Measurements from ENCODE around the gene P2RY13. TPM values are rescaled to one million over a fixed set of nuclear protein-coding genes. Genes with fewer than 3 reads are reported as not detected.
A peak's percentile ranks its signal among the peaks of the same experiment; 100 is the strongest.

Gene P2RY13
- total RNA-seq, 1 donor, result not detected

DNA sequence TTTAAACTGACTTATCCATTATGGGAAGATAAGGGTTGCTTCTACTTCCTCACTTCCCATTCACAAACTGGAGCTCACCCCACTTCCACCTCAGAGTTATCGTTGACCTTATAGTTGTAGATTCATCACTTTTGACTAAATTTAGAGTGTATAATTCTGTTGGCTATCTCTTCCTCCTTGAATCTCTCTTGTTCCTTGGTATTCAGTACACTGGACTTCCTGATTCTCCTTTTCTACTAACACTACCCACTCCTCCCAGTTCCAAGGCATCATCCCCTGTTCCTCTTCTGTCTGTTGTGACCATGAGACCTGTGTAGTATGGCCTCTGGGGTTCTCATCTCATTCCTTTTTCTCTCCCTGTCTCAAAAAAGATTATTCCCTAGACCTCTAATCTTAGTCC is 6.8 kb downstream of the P2RY13 start:
- H3K9me3 ChIP-seq (ENCODE audit: low read depth, low read length), result no peaks in the 10 kb centered on the region
- H4K20me1 ChIP-seq (ENCODE audit: insufficient read depth, low read length), result no peaks in the 10 kb centered on the region
- H3K4me3 ChIP-seq (ENCODE audit: insufficient read depth, low read length), result no peak overlapping the region
- no peaks in the 10 kb centered on the region for H3K27me3 ChIP-seq (ENCODE audit: insufficient read depth, low read length)
- H3K4me1 ChIP-seq (ENCODE audit: insufficient read depth, low read length), result peaks cover 26% of the 10 kb centered on the region
- no peaks in the 10 kb centered on the region for H3K36me3 ChIP-seq (ENCODE audit: insufficient read depth, low read length)
- no peak overlapping the region for H2AFZ ChIP-seq (ENCODE audit: low read length)
- DNase-seq (ENCODE audit: insufficient read length, low spot score, missing footprints), result no peak
- no peak overlapping the region for H3K27ac ChIP-seq (ENCODE audit: low read depth, low read length)
- H3K79me2 ChIP-seq (ENCODE audit: insufficient read depth, low read length), result no peaks in the 10 kb centered on the region
- no peak overlapping the region for H3K4me2 ChIP-seq (ENCODE audit: insufficient read depth, low read length)
- TF ChIP-seq, protein P1, sequence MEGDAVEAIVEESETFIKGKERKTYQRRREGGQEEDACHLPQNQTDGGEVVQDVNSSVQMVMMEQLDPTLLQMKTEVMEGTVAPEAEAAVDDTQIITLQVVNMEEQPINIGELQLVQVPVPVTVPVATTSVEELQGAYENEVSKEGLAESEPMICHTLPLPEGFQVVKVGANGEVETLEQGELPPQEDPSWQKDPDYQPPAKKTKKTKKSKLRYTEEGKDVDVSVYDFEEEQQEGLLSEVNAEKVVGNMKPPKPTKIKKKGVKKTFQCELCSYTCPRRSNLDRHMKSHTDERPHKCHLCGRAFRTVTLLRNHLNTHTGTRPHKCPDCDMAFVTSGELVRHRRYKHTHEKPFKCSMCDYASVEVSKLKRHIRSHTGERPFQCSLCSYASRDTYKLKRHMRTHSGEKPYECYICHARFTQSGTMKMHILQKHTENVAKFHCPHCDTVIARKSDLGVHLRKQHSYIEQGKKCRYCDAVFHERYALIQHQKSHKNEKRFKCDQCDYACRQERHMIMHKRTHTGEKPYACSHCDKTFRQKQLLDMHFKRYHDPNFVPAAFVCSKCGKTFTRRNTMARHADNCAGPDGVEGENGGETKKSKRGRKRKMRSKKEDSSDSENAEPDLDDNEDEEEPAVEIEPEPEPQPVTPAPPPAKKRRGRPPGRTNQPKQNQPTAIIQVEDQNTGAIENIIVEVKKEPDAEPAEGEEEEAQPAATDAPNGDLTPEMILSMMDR (IDR thresholded peaks at IDR 0.05; ENCODE audit: extremely low read depth, low read depth, low read length), result no peak

- no peaks in the 10 kb centered on the region for H3K79me2 ChIP-seq (ENCODE audit: insufficient read depth, low read length)
- H3K27me3 ChIP-seq (ENCODE audit: insufficient read depth, low read length), result no peaks in the 10 kb centered on the region
- H3K27ac ChIP-seq (ENCODE audit: low read depth, low read length), result no peak overlapping the region
- H3K4me3 ChIP-seq (ENCODE audit: insufficient read depth, low read length), result no peak overlapping the region
- no peaks in the 10 kb centered on the region for H3K36me3 ChIP-seq (ENCODE audit: insufficient read depth, low read length)
- no peak overlapping the region for H3K4me2 ChIP-seq (ENCODE audit: insufficient read depth, low read length)
- H3K9me3 ChIP-seq (ENCODE audit: low read depth, low read length), result no peaks in the 10 kb centered on the region
- TF ChIP-seq, protein P1 (IDR thresholded peaks at IDR 0.05; ENCODE audit: extremely low read depth, low read depth, low read length), result no peak
- H2AFZ ChIP-seq (ENCODE audit: low read length), result no peak overlapping the region
- peaks cover 31% of the 10 kb centered on the region for H3K4me1 ChIP-seq (ENCODE audit: insufficient read depth, low read length)
- H4K20me1 ChIP-seq (ENCODE audit: insufficient read depth, low read length), result no peaks in the 10 kb centered on the region
- DNase-seq (ENCODE audit: insufficient read length, low spot score, missing footprints), result peak; percentile 11
Observed at GRCh38 chr3:151321526-151321925, 7.8 kb downstream of the P2RY13 start.

DNA sequence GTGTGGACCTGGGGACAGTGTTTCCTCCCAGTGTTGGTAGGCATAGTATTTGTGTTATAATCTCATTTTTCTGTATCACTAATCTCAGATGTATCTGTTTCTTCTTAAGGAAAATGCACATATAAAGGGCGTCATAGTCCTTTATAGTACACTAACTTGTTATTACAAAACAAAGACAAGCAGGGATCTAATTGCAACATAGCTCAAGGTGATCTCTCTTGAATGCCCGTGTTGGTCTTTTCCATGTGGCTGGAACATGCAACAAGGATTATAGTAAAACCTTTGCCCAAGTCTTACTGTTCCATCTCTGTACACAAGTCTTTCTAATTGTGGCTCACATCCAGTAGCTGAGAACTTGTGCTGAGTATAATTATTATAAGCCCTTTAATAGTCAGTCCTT is 9.2 kb downstream of the P2RY13 start:
- DNase-seq (ENCODE audit: insufficient read length, low spot score, missing footprints), result no peak
- Histone ChIP-seq H3K36me3 (ENCODE audit: insufficient read depth, low read length) (no peaks in the 10 kb centered on the region), H3K9me3 (ENCODE audit: low read depth, low read length) (no peaks in the 10 kb centered on the region), H3K27ac (ENCODE audit: low read depth, low read length) (peak overlapping the region; percentile 2), H4K20me1 (ENCODE audit: insufficient read depth, low read length) (no peaks in the 10 kb centered on the region), H3K4me3 (ENCODE audit: insufficient read depth, low read length) (no peak overlapping the region), H3K79me2 (ENCODE audit: insufficient read depth, low read length) (no peaks in the 10 kb centered on the region), H2AFZ (ENCODE audit: low read length) (peak overlapping the region; percentile 3), H3K27me3 (ENCODE audit: insufficient read depth, low read length) (no peaks in the 10 kb centered on the region), H3K4me1 (ENCODE audit: insufficient read depth, low read length) (peaks cover 31% of the 10 kb centered on the region), H3K4me2 (ENCODE audit: insufficient read depth, low read length) (peak overlapping the region; percentile 4)
- TF ChIP-seq, protein P1 (IDR thresholded peaks at IDR 0.05; ENCODE audit: extremely low read depth, low read depth, low read length), result no peak

DNA sequence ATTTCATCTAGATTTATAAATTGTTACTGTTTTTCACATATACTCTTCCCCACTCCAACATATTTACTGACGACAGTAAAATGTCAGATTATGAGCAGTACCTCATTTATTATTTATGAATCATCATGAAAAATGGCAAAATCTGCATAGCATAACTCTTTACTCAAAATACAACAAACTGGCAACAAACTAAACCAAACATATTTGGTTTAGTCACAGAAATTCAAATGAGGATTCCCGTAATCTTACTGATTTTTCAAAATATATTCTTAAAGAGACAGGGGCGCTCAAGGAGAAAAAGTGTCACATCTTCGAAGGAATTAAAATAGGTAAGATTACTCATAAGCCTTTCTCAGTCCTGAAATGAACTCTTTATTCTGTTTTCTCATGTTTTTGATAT is 9.7 kb downstream of the P2RY13 start:
- H2AFZ ChIP-seq (ENCODE audit: low read length), result peak overlapping the region; percentile 3
- no peak overlapping the region for H3K4me3 ChIP-seq (ENCODE audit: insufficient read depth, low read length)
- no peaks in the 10 kb centered on the region for H3K79me2 ChIP-seq (ENCODE audit: insufficient read depth, low read length)
- H3K4me2 ChIP-seq (ENCODE audit: insufficient read depth, low read length), result peak overlapping the region; percentile 4
- no peaks in the 10 kb centered on the region for H3K27me3 ChIP-seq (ENCODE audit: insufficient read depth, low read length)
- H3K27ac ChIP-seq (ENCODE audit: low read depth, low read length), result peak overlapping the region; percentile 2
- peak; percentile 57 for DNase-seq (ENCODE audit: insufficient read length, low spot score, missing footprints)
- TF ChIP-seq, protein P1 (IDR thresholded peaks at IDR 0.05; ENCODE audit: extremely low read depth, low read depth, low read length), result no peak
- no peaks in the 10 kb centered on the region for H4K20me1 ChIP-seq (ENCODE audit: insufficient read depth, low read length)
- H3K4me1 ChIP-seq (ENCODE audit: insufficient read depth, low read length), result peaks cover 31% of the 10 kb centered on the region
- H3K36me3 ChIP-seq (ENCODE audit: insufficient read depth, low read length), result no peaks in the 10 kb centered on the region
- H3K9me3 ChIP-seq (ENCODE audit: low read depth, low read length), result no peaks in the 10 kb centered on the region

Data from osteoblast (primary cell).